B cell (primary cell): ENCODE data around the gene FRMD4A.

Experiments
- EZH2 ChIP-seq: IDR thresholded peaks from 2 replicates; pipeline ENCODE4 v1.6.1; 2012; ENCODE audit warnings: borderline replicate concordance, low read depth, mild to moderate bottlenecking, moderate library complexity, low read length; ENCODE audit not compliant: insufficient read depth, poor library complexity, severe bottlenecking
- TF ChIP-seq, protein P1 (sequence below): fragments of 200-600 bp; IDR thresholded peaks from one replicate; pipeline ENCODE4 v1.8.0; 2022; ENCODE audit warnings: antibody characterized with exemption, mild to moderate bottlenecking

DNA sequence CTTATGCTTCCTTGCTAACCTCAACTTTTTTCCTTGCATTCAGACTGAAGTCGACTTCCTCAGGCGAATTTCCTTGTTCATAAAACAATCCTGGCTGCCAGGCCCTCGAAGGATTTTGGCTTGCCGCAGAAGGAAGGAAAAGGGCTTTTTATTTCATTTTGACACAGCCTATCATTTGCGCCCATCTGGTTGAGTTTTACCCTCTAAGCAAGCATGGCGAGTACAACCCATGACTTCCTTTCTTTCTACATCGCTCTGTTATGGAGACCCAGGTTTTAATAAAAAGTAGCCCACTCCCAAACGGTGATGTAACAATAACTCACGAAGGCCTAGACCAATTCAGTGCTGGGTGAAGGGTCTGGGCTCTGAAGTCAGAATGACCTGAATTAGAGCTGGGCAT is 634.7 kb downstream of the FRMD4A start:
- TF ChIP-seq, protein P1, sequence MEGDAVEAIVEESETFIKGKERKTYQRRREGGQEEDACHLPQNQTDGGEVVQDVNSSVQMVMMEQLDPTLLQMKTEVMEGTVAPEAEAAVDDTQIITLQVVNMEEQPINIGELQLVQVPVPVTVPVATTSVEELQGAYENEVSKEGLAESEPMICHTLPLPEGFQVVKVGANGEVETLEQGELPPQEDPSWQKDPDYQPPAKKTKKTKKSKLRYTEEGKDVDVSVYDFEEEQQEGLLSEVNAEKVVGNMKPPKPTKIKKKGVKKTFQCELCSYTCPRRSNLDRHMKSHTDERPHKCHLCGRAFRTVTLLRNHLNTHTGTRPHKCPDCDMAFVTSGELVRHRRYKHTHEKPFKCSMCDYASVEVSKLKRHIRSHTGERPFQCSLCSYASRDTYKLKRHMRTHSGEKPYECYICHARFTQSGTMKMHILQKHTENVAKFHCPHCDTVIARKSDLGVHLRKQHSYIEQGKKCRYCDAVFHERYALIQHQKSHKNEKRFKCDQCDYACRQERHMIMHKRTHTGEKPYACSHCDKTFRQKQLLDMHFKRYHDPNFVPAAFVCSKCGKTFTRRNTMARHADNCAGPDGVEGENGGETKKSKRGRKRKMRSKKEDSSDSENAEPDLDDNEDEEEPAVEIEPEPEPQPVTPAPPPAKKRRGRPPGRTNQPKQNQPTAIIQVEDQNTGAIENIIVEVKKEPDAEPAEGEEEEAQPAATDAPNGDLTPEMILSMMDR: no peak
- no peak for TF ChIP-seq EZH2
